ENCODE data around the gene SLC26A2.
"Not testable (repeated sequence)": the region's sequence is repeated elsewhere in the genome, so short reads cannot be mapped to it uniquely, and the experiment has no call there.

The SLC26A2 gene

DNA sequence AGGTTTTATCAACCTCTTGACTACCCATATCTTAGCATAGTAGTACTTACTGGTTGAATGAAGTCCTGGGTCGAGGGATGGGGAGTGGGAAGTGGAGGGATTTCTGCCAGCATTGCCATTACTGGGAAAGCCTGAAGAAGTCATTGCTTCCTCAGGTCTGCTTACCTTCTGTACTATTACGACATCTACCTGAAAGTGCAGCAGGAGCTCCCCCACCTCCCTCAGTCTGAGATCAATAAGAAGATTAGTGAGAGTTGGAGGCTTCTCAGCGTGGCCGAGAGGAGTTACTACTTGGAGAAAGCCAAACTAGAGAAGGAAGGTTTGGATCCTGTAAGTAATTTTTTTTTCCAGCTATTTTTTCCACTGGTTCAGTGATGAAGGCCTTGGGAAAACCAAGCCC is 45.8 kb downstream of the SLC26A2 start:
- no peak for DNase-seq

GRCh38 chr5:150007050-150007449 is 46.5 kb downstream of the SLC26A2 start:
- no peak for DNase-seq

- no peak for DNase-seq
Measured at GRCh38 chr5:150009671-150010387, 49.3 kb downstream of the SLC26A2 start.

GRCh38 chr5:150013931-150014330 is 53.4 kb downstream of the SLC26A2 start:
- no peak for DNase-seq

DNA sequence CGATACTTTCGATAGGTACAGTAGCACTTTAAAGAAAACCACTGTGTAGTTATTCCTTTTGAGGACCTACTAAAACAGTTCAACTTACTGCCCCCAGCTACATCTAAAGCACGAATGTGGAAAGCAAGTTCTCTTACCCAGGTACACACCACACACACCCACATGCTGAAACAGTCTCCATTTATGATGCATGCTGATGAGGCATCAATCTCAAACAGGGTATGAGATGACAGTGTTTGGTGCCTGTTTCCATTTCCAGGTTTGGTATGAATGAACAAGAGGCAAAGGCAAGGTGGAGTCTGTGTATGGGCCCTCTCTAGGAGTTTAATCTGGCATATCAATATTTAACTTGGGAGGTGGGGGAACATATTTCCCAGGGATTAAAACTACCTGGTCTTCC is 53.9 kb downstream of the SLC26A2 start:
- DNase-seq = no peak

DNA sequence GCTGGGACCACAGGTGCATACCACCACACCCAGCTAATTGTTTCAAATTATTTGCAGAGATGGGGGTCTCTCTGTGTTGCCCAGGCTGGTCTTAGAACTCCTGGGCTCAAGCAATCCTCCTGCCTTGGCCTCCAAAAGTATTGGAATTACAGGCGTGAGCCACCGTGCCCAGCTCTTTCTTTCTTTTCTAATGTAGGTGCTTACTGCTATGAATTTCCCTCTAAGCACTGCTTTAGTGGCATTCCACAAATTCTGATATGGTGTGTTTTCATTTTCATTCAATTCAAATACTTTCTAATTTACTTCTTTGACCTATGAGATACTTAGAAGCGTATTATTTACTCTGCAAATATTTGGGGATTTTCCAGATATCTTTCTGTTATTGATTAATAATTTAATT is 54.9 kb downstream of the SLC26A2 start:
- DNase-seq = no peak

GRCh38 chr5:150016537-150016936 is 56.0 kb downstream of the SLC26A2 start:
- DNase-seq = no peak

- no peak for DNase-seq
Measured at GRCh38 chr5:150017226-150018005, 56.9 kb downstream of the SLC26A2 start.

DNA sequence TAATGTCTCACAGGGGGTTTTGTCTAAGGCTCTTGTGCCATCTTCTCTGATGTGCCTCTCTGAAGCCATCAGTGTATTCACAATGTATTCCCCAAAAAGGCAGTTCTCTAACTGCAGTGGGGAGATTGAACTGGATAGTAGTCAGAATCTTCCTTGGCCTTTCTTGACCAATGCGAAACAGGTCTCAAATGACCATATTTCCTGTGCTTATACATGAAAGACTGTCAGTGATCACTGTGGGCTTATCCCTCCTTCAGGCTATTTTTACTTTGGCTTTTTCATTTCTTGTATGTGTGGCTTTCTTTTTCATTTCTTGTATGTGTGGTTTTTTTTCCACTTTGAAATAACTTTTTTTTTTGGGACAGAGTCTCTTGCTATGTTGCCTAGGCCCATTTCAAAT is 59.7 kb downstream of the SLC26A2 start:
- DNase-seq = no peak

DNA sequence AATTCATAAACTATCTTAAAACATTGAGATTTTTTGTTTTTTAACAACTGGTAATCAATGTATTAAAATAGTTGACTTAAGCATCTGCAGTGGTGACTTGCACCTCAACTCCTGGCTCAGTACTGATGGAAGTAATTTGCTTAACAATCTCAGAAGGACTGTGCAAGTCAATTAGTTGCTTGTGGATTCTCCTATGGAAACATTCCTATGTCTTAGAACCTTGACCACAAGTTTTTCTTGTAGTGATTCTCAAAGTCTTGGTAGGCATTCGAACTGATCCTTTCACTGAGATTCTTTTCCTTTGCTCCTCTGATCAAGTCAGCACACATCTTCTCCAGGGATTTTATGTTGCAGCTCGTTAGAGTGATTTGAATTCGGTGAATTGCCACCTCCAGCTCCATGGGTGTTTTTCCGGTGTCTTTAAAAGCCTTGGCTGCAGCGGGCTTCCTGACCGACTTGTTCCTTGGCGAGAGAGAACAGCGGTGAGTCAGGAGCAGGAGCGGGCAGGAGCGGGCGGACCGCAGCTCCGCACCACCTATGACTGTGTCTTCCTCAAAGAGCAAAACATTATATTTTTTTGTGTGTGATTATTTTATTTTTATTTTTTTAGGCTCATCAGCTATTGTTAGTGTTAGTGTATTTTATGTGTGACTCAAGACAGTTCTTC is 61.1 kb downstream of the SLC26A2 start:
- no peak for DNase-seq

DNA sequence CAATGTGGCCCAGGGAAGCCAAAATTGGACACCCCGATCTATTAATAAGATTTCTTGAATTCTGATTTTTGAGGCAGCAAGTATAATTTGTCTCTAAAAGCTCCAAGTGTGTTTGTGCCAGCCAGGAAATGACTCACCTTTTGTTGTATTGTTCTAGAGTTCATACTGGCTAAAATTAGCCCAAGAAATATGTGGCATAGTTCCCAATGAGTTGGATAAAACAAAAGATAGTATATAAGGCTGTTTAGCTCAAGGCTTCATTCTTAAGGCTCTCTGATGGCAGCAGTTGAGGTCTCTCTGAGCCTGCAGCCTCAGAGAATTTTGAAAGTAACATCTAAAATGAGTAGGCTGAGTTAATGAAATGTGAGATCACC is 61.6 kb downstream of the SLC26A2 start:
- DNase-seq = no peak

- no peak for DNase-seq
Measured at GRCh38 chr5:150022681-150023080, 62.1 kb downstream of the SLC26A2 start.

GRCh38 chr5:150023136-150023535 is 62.6 kb downstream of the SLC26A2 start:
- DNase-seq = no peak

GRCh38 chr5:150024346-150024984 is 63.9 kb downstream of the SLC26A2 start:
- no peak for DNase-seq

- DNase-seq = no peak
Measured at GRCh38 chr5:150026682-150027172, 66.2 kb downstream of the SLC26A2 start.

DNA sequence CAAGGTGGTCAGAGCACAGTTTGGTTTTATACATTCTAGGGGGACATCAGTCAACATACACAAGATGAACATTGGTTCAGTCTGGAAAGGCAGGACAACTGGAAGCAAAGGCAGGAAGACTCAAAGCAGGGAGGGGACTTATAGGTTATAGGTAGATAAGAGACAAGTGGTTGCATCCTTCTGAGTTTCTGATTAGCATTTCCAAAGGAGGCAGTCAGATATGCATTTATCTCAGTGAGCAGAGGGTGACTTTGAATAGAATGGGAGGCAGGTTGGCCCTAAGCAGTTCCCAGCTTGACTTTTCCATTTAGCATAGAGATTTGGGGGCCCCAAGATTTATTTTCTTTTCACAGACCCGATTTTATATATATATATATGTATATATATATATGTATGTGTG is 67.5 kb downstream of the SLC26A2 start:
- DNase-seq = not testable (repeated sequence)

DNA sequence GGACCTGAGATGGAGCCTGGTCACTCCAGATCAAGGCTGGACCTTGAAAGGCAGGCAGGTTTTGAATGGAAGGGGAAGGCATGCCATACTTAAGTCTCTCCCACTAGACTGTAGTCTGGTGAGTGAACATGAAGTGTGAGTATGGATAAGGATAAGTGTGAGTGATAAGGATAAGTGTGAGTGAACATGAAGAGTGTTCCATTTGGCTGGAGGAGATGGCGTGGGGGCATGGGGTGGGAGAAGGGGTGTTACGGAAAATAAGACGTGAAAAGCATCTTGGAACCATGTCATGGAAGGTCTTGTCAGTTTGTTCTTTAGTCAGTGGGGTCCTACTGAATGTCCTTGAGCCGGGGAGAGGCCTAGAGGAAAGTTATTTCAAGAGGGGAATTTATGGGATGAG is 72.8 kb downstream of the SLC26A2 start:
- DNase-seq = no peak

- DNase-seq = no peak
Measured at GRCh38 chr5:150034662-150035061, 74.1 kb downstream of the SLC26A2 start.

- no peak for DNase-seq
Measured at GRCh38 chr5:150035139-150035895, 74.8 kb downstream of the SLC26A2 start.

DNA sequence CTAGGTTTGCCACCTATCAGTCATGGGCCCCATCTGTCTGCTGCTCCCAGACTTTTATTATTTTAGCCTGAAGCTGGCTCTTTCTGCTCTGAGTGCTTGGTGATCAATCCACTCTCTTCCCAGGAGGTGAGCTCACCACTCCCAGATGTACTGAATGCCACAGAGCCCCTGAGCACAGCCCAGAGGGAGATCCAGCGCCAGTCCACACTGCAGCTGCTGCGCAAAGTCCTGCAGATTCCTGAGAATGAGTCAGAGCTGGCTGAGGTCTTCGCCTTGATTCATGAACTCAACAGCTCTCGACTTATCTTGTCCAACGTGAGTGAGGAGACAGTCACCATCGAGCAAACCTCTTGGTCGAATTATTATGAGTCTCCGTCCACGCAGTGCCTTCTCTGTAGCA is 76.0 kb downstream of the SLC26A2 start:
- DNase-seq = no peak

All from NCI-H446 (cell line).